SW 1271 (cell line): ENCODE results near the gene SFMBT2.

ENCODE experiments used
- DNase-seq, 2 experiments: peaks; one replicate each; lab custom pipeline; 2025; lab: John Stamatoyannopoulos, UW

Gene SFMBT2

DNA sequence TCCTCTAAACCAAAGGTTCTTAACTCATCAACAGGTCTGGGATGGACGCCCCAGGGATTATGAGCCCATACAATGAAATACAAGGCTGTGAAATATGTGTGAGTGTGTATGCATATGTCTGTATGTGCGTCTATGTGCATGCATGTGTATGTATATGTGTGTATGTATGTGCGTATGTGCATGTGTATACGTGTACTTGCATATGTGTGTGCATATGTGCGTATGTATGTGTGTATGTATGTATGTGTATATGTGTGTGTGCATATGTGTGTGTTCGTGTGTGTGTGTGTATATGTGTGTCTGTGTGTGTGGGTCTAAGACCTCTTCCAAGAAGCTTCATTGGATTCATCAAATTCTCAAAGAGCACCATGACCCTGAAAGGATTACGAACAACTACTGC, 112.3 kb downstream of the SFMBT2 start:
- DNase-seq, result no peak

GRCh38 chr10:7297094-7297493, 113.7 kb downstream of the SFMBT2 start:
- no peak for DNase-seq

DNA sequence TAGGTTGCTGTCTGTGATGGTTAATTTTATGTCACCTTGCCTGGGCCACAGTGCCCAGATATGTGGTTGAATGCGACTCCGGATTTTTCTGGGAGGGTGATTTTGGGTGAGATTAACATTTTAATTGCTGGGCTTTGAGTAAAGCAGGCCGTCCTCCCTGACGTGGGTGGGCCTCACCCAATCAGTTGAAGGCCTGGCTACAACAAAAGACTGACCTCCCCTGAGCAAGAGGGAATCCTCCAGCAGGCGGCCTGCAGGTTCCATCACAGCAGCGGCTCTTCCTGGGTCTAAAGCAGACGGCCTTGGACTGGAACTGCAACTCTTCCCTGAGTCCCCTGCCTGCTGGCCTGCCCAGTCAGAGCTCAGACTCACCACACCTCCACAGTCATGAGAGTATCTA, 114.2 kb downstream of the SFMBT2 start:
- DNase-seq, result no peak

- no peak for DNase-seq
These were observed 114.8 kb downstream of the SFMBT2 start for GRCh38 chr10:7296076-7296475.

GRCh38 chr10:7293378-7293920, 117.4 kb downstream of the SFMBT2 start:
- DNase-seq, result no peak

GRCh38 chr10:7291487-7292270, 119.2 kb downstream of the SFMBT2 start:
- no peak for DNase-seq

DNA sequence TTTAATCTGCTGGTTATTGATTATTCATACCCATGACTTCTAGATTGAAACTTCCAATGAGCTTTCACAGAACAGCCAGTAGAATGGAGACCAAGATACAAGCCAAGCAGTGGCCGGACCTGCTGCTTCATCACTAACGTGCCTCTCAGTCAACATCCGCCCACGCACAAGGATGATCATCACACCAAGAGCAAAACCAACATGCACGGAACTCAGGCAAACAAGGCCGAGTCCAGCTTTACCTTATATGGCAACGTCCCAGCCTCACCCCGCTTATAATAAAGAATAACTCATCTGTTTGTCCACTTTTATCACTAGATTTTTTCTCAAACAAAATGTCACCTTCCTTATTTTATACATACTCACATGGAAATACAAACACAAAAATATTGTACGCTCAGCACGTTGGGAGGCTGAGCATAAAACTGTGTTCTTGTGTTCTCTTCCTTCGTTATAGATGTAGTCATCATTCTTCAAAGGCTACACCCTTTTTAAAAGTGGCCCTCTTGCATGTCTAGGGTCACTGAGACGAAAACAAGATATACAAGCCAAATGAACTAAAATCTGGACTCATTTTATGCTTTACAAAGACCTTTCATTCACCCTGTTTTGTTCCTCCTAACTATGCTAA, 122.7 kb downstream of the SFMBT2 start:
- DNase-seq, result no peak

- DNase-seq, result no peak
These were observed 123.5 kb downstream of the SFMBT2 start for GRCh38 chr10:7287377-7287776.

DNA sequence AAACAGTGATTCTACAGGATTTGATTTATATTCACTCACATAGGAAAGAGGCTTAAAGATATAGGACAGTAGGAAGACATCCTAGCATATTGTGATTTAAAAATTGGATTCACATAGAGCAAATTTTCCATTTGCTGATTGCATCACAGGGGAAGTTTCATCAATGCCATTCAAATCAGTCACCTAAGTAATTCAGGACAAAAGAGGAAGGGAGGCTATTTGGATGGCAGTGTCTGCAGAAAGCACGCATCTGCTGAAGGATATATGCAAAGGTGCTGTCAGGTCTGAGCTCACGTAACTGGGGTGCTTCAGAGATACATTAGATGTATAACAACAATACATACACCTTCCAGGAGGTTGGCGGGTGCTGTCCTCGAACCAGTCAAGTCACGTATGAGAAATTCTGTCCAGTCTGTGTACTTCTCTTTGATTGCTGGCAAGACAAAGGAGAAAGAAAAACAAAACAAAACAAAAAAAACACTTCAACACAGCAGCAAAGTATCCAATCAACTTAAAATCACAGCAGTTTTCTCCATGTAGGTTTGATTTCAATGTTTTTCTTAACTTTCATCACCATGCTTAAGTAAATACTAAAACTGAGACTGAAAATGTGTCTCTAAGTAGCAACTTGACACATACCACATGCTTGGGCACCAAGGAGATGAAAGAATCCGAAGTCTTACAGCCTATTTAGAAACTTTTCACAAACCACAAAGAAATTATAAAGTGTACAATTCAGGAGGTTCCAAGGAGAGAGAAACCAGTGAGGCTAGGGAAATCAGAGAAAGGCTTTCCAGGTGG, 125.1 kb downstream of the SFMBT2 start:
- DNase-seq, result no peak

DNA sequence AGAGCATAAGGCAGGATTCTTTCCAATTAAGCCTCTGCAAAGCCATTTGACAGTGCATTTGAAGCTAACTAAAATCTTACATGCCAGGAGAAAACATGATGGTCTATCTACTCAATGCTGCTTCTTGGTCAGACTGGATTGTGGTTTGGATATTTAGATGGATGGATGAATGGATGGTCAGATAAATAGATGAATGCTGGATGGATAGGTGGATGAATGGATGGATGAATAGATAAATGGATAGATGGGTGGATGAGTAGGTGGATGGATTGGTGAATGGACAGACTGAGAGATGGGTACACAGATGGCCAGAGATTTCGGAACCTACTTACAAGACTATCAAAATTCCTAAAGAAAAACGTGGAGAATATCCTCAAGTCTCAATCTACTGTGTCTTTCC, 127.6 kb downstream of the SFMBT2 start:
- no peak for DNase-seq

- no peak for DNase-seq
These were observed 128.4 kb downstream of the SFMBT2 start for GRCh38 chr10:7282457-7282856.

GRCh38 chr10:7281429-7281828, 129.4 kb downstream of the SFMBT2 start:
- no peak for DNase-seq

- no peak for DNase-seq
These were observed 131.5 kb downstream of the SFMBT2 start for GRCh38 chr10:7279303-7279702.

DNA sequence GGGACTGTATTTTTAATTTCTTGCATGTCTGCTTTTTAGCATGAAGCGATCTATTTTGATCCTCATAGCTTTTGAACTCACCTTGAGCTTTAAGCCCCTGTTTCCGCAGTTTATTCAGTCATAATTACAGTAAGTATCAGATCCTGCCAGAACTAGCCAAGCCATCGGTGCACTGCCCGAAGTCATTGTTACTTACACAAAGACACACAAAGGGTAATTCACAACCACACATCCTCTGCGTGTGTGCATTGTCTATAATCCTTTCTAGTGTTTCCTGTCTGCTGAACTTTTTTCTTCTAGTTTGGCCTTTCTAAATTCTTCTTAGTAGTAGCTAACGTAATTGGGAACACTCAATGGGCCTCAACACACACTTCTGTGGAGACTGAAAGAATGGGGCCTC, 133.0 kb downstream of the SFMBT2 start:
- no peak for DNase-seq

DNA sequence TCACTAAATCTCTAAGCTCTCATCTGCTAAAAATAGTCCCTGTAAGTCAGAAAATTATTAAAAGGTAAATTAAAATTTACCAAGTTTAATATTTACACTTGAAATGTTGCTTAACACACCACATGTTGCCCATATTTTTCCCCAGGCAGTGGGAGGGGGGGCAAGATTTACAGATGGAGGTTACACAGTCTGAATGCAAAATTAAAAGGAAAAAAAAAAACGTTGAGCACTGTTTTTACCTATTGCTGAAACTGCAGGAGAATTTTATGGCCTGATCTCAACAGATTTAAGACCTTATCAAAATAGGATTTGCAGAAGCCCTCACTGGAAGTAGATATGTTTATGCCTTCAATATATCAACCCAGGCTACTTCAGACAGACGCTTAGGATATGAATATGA, 133.4 kb downstream of the SFMBT2 start:
- no peak for DNase-seq

- no peak for DNase-seq
These were observed 134.9 kb downstream of the SFMBT2 start for GRCh38 chr10:7275761-7276440.

GRCh38 chr10:7274293-7274692, 136.5 kb downstream of the SFMBT2 start:
- DNase-seq, result no peak

GRCh38 chr10:7272008-7272407, 138.8 kb downstream of the SFMBT2 start:
- DNase-seq, result no peak

- no peak for DNase-seq
These were observed 140.8 kb downstream of the SFMBT2 start for GRCh38 chr10:7269988-7270387.

GRCh38 chr10:7267142-7267541, 143.7 kb downstream of the SFMBT2 start:
- DNase-seq, result no peak

- no peak for DNase-seq
These were observed 145.3 kb downstream of the SFMBT2 start for GRCh38 chr10:7265396-7266123.
